ENCODE results near the gene PLEKHG5.

Gene PLEKHG5

GRCh38 chr1:6424619-6425593 is 66.6 kb downstream of the PLEKHG5 start, which contains the start of gene ESPN:
Gene ESPN (plus strand): TSS chr1:6424776. CDS start chr1:6424956, 180 bp downstream.
- no peak for FAIRE-seq

DNA sequence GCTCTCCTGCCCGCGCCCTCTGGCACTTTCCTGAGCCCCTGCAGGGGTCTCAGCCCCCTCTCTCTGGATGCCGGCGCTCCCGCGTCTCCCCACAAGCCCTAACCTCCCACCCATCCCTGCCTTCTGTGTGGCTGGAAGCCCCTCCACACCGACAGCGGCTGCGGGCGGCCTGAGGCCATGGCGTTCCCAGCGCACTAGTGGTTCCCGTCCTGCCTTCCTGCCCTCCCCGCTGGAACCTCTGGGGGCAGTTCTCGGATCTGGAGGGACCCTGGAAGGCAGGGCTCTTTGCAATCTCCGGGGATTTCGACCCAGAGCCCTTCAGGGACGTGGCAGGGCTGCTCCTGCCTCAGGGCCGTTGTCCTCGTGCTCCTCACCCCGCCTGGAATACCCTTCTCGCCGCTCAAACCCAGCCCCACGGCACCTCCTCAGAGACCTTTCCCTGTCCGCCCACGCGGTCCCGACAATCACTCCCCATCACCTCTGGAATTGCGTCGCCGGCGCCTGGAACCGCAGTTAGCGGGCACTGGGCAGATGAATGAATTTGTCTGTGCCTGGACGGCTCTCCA is 67.4 kb downstream of the PLEKHG5 start:
- no peak for FAIRE-seq

- no peak for FAIRE-seq
Measured at GRCh38 chr1:6423321-6423999, 68.0 kb downstream of the PLEKHG5 start.

- no peak for FAIRE-seq
Measured at GRCh38 chr1:6421266-6421665, 70.2 kb downstream of the PLEKHG5 start.

GRCh38 chr1:6420454-6421042 is 70.9 kb downstream of the PLEKHG5 start:
- no peak for FAIRE-seq

DNA sequence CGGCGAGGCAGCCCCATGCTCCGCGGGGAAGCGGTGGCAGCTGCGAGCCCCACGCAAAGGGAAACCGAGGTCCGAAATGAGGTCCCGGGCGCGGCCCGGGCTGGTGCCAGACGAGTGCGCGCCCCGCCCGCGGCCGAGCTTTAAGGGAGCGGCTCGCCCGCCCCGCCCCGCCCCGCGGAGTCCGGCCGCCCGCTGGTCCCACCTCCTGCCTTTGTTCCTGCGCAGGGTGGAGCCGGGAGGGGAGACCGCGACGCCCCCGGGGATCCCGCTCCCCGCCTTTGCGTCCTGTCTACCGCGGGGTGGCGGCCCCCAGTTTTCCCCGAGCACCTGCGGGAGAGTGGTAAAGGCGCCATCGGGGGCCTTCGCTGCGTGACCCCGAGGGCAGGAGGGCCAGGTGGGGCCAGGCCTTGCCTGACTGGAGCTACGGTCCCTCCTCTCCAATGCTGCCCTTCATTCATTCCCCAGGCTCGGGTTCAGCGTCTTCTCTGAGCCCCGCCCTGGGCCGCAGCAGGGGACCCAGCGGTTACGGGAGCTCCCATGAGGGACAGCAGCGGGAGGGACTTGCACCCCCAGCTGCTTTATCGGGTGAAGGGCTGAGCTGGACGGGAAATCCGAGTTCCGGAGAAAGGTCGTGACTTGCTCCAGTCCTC is 71.5 kb downstream of the PLEKHG5 start, which contains the start of gene HES2:
HES2 (minus strand) TSS at position 116 of the 650 bp plus-strand sequence; CDS start at position 17, 99 bp downstream.
- FAIRE-seq, result no peak

DNA sequence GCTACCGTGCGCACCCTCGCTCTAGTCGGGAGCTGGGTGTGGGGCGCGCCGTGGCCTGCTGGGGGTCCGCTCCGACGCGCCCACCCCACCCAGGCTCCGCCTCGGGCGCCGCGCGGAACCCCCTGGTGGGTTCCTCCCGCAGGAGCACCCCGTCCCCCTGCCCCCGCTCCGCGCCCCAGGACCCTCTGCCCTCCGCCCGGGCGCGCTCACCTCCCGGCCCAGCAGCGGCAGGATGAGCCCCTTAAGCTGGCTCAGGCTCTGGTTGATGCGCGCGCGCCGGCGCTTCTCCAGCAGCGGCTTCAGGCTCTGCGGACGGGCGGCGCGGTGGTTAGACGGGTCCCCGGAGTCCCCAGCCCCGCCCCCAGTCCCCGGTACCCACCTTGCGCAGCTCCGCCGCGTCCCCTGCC is 72.1 kb downstream of the PLEKHG5 start:
- no peak for FAIRE-seq

DNA sequence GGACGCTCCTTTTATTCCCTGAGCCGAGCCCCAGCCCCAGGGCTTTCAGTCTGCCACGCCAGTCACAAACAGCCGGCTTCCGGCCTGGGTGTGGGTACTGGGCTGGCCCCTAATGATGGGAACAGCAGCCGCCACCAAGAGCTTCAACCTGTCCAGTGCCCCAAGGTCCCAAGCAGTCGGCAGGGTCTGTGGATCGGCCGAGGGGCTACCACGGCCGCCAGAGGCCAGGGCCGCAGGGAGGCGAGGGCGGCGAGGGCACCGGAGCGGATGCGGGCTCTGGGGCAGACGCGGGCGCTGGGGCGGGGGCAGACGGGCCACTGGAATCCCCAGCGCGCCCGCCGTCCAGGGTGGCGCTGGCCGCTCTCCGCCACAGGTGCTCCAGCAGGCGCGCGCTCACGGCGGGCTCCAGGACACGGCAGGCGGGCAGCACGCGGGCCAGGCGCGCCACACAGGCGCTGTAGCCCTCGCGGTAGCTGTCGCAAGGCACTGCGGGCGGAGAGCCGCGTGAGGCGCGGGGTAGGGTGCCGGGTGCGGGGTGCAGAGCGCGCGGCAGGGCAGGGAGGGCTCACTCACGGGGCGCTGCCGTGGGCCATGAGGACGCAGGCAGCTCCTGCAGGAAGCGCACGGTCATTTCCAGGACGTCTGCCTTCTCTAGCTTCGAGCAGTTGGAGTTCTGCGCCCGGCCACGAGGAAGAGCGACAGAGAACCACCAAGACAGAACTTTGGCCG is 72.6 kb downstream of the PLEKHG5 start:
- FAIRE-seq, result no peak

GRCh38 chr1:6417961-6418667 is 73.4 kb downstream of the PLEKHG5 start:
- FAIRE-seq, result no peak

All from TTC549 (cell line).